Measurements from ENCODE around the gene SEPTIN8.

DNA sequence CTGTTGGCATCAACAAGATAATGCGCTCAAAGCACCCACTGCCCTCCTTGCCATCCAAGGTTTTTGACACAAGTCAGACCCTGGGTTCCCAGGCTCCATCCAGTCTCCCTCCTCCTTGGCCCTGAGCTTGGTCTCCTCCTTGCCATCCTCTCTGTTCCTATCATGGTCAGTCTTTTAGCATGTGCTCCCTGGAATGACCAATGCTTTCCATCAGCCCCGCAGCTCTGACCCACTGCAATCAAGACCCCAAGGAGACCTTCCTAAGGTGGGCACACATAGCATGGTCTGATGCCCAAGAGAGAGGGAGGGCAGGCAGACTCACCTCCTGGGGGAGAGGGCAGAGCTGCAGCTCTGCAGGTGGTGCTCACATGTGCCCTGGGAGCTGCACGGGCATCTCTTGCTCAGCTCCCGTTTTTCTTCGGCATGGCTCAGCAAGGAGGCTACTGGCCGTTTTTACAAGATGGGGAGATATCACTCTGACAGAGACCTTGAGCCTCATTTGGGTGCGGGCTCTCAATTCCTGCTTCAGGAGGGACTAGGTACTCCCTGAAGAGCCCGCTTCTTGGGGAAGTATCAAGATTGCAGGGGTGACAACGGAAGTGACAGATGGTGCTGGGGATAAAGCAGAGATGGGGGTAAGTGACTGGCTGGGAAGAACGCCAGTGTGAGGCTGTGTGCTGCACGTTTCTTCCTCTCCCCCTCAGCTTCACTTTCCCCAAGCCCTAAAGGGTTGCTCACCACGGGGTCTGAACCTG, 3.3 kb downstream of the SEPTIN8 start:
- TF ChIP-seq, protein P1, sequence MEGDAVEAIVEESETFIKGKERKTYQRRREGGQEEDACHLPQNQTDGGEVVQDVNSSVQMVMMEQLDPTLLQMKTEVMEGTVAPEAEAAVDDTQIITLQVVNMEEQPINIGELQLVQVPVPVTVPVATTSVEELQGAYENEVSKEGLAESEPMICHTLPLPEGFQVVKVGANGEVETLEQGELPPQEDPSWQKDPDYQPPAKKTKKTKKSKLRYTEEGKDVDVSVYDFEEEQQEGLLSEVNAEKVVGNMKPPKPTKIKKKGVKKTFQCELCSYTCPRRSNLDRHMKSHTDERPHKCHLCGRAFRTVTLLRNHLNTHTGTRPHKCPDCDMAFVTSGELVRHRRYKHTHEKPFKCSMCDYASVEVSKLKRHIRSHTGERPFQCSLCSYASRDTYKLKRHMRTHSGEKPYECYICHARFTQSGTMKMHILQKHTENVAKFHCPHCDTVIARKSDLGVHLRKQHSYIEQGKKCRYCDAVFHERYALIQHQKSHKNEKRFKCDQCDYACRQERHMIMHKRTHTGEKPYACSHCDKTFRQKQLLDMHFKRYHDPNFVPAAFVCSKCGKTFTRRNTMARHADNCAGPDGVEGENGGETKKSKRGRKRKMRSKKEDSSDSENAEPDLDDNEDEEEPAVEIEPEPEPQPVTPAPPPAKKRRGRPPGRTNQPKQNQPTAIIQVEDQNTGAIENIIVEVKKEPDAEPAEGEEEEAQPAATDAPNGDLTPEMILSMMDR (IDR thresholded peaks at IDR 0.05 in 8 of 11, conservative IDR thresholded peaks at IDR 0.05 in 3 of 11): no peak
- no peak for TF ChIP-seq POLR2A (IDR thresholded peaks at IDR 0.05)
